Measurements from ENCODE around the gene TMC2. TPM values are rescaled to one million over a fixed set of nuclear protein-coding genes. Genes with fewer than 3 reads are reported as not detected.

TMC2 gene
- polyA plus RNA-seq, 1 experiment: not detected

- POLR2A ChIA-PET: no interaction called here
- H3K36me3 ChIP-seq (ENCODE audit: control insufficient read depth, insufficient read depth, low read length): peaks cover 39% of the 10 kb centered on the region
- H3K27me3 ChIP-seq (ENCODE audit: control insufficient read depth, insufficient read depth, low read length): no peaks in the 10 kb centered on the region
- no peak for DNase-seq (ENCODE audit: low read depth)
- H3K4me3 ChIP-seq (ENCODE audit: low read depth, low read length): no peak overlapping the region
- CTCF ChIA-PET: interaction anchor here (1.0 kb wide), 1 partner anchor 130 kb away, joined by 3 read pairs; no protein-coding TSS in a partner anchor
- no peak for TF ChIP-seq CTCF (IDR thresholded peaks at IDR 0.05; ENCODE audit: insufficient read depth, low read depth, low read length)
Measured at GRCh38 chr20:2654831-2655230, 118.5 kb downstream of the TMC2 start.

- H3K27me3 ChIP-seq (ENCODE audit: control insufficient read depth, insufficient read depth, low read length): no peaks in the 10 kb centered on the region
- ChIA-PET CTCF (interaction anchor here (1.0 kb wide), 1 partner anchor 131 kb away, joined by 3 read pairs; no protein-coding TSS in a partner anchor), POLR2A (no interaction called here)
- no peak for DNase-seq (ENCODE audit: low read depth)
- no peak for TF ChIP-seq CTCF (IDR thresholded peaks at IDR 0.05; ENCODE audit: insufficient read depth, low read depth, low read length)
- H3K4me3 ChIP-seq (ENCODE audit: low read depth, low read length): no peak overlapping the region
- H3K36me3 ChIP-seq (ENCODE audit: control insufficient read depth, insufficient read depth, low read length): peaks cover 41% of the 10 kb centered on the region
Measured at GRCh38 chr20:2655331-2656116, 119.2 kb downstream of the TMC2 start.

GRCh38 chr20:2656471-2657117, 120.2 kb downstream of the TMC2 start:
- CTCF ChIA-PET: interaction anchor here (1.1 kb wide), 1 partner anchor 9 kb away, joined by 4 read pairs; no protein-coding TSS in a partner anchor

DNA sequence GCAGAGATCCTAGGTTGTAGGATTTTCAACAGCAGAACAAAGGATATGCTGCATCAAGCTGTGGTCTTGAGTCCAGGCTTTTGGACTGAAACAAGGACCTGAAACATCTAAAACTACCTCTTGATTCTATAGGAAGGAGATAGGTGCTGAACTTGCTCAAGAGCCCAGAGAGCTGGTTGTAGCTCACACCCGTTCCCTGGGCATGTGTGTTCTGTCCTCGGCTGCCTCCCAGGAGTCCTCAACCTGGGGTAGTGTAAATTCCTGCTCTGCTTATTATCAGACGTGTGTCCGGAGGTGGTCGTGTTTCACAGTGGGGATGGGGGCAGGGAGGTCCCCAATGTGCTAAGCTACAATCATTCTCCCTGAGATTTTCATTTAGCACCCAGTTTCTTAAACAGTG, 120.9 kb downstream of the TMC2 start:
- ChIA-PET CTCF (interaction anchor here (1.1 kb wide), 1 partner anchor 10 kb away, joined by 4 read pairs; no protein-coding TSS in a partner anchor), POLR2A (interaction anchor here (0.7 kb wide), 1 partner anchor 156 kb away, joined by 7 read pairs; no protein-coding TSS in a partner anchor)
- Histone ChIP-seq H3K36me3 (ENCODE audit: control insufficient read depth, insufficient read depth, low read length) (peaks cover 48% of the 10 kb centered on the region), H3K27me3 (ENCODE audit: control insufficient read depth, insufficient read depth, low read length) (no peaks in the 10 kb centered on the region), H3K4me3 (ENCODE audit: low read depth, low read length) (no peak overlapping the region)
- no peak for DNase-seq (ENCODE audit: low read depth)
- TF ChIP-seq CTCF (IDR thresholded peaks at IDR 0.05; ENCODE audit: insufficient read depth, low read depth, low read length): no peak

More at GRCh38 chr20:2656471-2657117, 120.2 kb downstream of the TMC2 start:
- Histone ChIP-seq H3K27me3 (ENCODE audit: control insufficient read depth, insufficient read depth, low read length) (no peaks in the 10 kb centered on the region), H3K36me3 (ENCODE audit: control insufficient read depth, insufficient read depth, low read length) (peaks cover 43% of the 10 kb centered on the region), H3K4me3 (ENCODE audit: low read depth, low read length) (no peak overlapping the region)
- TF ChIP-seq CTCF (IDR thresholded peaks at IDR 0.05; ENCODE audit: insufficient read depth, low read depth, low read length): no peak
- POLR2A ChIA-PET: interaction anchor here (0.7 kb wide), 1 partner anchor 156 kb away, joined by 7 read pairs; no protein-coding TSS in a partner anchor
- DNase-seq (ENCODE audit: low read depth): no peak

- CTCF ChIA-PET: interaction anchor here (1.1 kb wide), 1 partner anchor 10 kb away, joined by 4 read pairs; no protein-coding TSS in a partner anchor
- Histone ChIP-seq H3K27me3 (ENCODE audit: control insufficient read depth, insufficient read depth, low read length) (no peaks in the 10 kb centered on the region), H3K36me3 (ENCODE audit: control insufficient read depth, insufficient read depth, low read length) (peaks cover 48% of the 10 kb centered on the region), H3K4me3 (ENCODE audit: low read depth, low read length) (no peak overlapping the region)
- POLR2A ChIA-PET: interaction anchor here (0.7 kb wide), 1 partner anchor 157 kb away, joined by 7 read pairs; no protein-coding TSS in a partner anchor
- no peak for DNase-seq (ENCODE audit: low read depth)
- no peak for TF ChIP-seq CTCF (IDR thresholded peaks at IDR 0.05; ENCODE audit: insufficient read depth, low read depth, low read length)
Measured at GRCh38 chr20:2657674-2658073, 121.3 kb downstream of the TMC2 start.

Measured in BJ (cell line).